Choroid plexus epithelial cell (primary cell): ENCODE results near the gene MYLK.

ENCODE experiments used
- DNase-seq: peaks from one replicate; pipeline ENCODE4 v3.0.0-alpha.2; 2010; ENCODE audit warnings: low read depth
- H3K4me3 ChIP-seq: 2 replicates; pipeline ENCODE4 v1.5.1; 2011; ENCODE audit warnings: low read depth, mild to moderate bottlenecking, control low read depth, low read length, moderate library complexity
- TF ChIP-seq, protein P1 (sequence below): conservative IDR thresholded peaks from 2 replicates; pipeline ENCODE4 v1.5.1; 2011; ENCODE audit warnings: low read depth, mild to moderate bottlenecking, control low read depth, inconsistent platforms, low read length, moderate library complexity

MYLK gene

DNA sequence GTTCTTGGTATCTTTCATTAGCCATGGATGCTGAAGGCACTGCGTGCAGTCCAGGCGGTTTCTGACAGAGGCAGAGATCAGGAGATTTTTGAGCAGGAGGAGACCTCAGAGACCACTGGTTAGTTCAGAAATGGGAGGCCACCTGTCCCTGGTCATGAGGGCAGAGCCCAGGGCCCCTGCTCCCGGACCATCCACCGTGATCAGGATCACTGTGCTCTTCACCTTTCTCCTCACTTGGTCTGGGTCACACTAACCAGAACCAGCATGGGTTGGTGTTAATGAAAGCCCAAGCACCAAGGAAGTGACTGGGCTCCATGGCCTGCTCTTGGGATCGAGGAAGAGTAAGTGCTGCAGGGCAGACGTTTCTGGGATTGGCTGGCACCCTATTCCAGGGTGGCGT is 257.3 kb downstream of the MYLK start:
- no peak for DNase-seq
- TF ChIP-seq, protein P1, sequence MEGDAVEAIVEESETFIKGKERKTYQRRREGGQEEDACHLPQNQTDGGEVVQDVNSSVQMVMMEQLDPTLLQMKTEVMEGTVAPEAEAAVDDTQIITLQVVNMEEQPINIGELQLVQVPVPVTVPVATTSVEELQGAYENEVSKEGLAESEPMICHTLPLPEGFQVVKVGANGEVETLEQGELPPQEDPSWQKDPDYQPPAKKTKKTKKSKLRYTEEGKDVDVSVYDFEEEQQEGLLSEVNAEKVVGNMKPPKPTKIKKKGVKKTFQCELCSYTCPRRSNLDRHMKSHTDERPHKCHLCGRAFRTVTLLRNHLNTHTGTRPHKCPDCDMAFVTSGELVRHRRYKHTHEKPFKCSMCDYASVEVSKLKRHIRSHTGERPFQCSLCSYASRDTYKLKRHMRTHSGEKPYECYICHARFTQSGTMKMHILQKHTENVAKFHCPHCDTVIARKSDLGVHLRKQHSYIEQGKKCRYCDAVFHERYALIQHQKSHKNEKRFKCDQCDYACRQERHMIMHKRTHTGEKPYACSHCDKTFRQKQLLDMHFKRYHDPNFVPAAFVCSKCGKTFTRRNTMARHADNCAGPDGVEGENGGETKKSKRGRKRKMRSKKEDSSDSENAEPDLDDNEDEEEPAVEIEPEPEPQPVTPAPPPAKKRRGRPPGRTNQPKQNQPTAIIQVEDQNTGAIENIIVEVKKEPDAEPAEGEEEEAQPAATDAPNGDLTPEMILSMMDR = no peak
- no peak overlapping the region for H3K4me3 ChIP-seq

DNA sequence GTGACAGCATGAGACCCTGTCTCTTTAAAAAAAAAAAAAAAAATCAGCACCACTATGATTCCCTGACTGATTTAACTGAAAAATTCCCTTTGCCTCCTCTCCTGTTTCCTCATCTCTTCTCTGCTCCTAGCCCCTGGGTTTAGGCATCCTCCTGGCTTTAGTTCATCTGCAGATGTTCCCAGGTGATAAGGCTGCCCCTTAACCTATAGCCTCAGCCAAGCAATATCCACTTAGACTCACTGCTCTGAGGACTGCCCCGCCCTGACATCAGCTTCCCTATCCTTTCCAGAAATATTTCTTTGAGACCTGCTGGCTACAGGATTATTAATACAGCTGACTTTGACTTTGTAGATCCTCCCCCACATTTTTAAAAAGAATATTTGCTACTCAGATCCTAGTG is 259.8 kb downstream of the MYLK start:
- H3K4me3 ChIP-seq = no peak overlapping the region
- TF ChIP-seq, protein P1 = no peak
- no peak for DNase-seq

DNA sequence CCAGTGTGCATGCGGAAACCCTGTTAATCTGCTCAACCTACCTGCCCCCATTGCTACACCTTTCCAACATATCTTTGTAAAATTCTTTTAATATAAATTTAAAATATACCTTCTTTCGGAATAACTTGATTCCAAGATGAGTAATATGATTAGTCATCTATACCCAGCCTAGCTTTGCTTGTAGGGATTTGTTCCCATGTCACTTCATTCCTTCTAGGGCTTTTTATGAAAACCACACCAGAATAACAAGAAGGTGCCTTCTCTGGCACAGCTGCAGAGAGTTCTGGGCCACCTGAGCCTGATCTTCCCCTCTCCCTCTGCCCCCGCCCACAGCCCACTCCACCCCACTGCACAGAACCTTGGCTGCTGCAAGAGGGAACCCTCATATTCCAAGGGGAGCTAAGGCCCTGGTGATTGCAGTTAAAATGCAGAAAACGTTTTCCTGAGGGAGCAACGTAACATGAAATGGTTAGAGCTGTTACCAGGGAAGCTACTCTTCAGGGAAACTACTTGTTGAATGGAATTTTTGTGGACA is 260.7 kb downstream of the MYLK start:
- H3K4me3 ChIP-seq = no peak overlapping the region
- TF ChIP-seq, protein P1 = no peak
- DNase-seq = no peak

DNA sequence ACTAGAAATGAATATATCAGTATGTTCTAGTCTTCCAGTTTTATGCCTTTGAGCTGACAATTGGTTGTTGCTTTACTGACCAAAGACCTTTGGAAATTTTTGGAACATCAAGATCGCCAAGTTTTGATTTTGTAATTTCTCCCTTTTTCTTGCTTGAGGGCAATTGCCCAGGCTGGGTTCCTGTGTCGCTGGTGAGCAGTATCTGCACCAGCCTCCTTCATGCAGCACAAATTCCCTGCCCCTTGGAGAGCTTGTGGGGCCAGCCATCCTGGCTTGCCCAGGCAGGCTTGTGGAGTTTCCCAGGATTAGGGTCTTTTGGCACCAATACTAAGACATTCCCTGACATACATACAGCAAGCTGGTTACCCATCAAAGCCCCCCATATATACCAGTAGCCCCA is 261.4 kb downstream of the MYLK start:
- H3K4me3 ChIP-seq = no peak overlapping the region
- DNase-seq = no peak
- TF ChIP-seq, protein P1 = no peak

DNA sequence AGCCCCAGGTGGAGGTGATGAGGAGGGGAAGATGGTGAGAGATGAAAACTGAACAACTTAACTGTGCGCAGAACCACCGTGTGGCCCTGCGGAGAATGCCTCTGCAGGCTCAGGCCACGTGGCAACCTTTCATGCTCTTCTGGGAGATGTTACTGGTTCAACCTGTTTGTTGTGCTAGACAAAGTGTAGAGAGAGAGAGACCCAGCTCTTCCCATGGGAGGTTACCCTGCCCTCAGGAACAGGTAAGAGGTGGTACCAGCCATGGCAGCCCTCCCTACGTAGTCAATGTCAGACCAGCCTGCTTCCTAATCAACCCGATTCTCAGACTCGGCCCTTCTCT is 262.3 kb downstream of the MYLK start:
- no peak for DNase-seq
- TF ChIP-seq, protein P1 = no peak
- H3K4me3 ChIP-seq = no peak overlapping the region

DNA sequence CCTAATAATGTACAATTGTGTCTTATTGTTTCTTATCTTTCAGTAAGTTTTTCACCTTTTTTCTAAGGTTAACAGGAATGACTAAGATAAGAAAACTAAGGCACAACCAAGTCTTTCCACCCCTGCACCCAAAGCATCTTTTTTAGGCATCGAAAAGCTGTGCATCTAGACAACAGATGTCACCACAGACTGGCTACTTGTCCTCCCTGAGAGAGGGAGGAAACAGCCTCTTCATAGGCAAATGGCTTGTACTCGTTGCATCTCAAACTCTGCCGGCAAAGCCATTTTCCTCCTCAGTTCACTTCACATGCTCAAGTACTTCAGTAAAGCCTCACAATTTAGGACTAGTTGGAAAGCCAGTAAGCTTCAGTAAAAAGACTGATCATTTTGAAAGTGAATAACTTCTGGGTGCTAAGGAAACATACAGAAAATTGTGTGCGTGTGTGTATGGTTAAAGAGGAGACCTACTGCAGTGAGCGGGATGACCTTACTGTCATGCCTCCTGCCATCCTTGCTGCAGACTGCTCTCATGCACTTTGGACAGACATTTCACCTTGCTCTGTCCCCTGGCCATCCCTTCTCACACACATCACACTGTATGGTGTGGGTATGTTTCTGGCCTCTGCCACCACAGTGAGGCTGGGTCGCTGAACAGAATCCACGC is 262.8 kb downstream of the MYLK start:
- no peak for DNase-seq

More for the DNA sequence above, 262.8 kb downstream of the MYLK start:
- no peak overlapping the region for H3K4me3 ChIP-seq
- TF ChIP-seq, protein P1 = no peak
